ENCODE measurements around the gene MAN2A2. TPM values are rescaled to one million over a fixed set of nuclear protein-coding genes. Genes with fewer than 3 reads are reported as not detected.

The MAN2A2 gene
- total and polyA plus RNA-seq, 9 of the 15 experiments (the other 6 are each of a cell fraction or from before 2014, with no cell fraction given) = 7.3 to 151 (median 43.4) TPM

DNA sequence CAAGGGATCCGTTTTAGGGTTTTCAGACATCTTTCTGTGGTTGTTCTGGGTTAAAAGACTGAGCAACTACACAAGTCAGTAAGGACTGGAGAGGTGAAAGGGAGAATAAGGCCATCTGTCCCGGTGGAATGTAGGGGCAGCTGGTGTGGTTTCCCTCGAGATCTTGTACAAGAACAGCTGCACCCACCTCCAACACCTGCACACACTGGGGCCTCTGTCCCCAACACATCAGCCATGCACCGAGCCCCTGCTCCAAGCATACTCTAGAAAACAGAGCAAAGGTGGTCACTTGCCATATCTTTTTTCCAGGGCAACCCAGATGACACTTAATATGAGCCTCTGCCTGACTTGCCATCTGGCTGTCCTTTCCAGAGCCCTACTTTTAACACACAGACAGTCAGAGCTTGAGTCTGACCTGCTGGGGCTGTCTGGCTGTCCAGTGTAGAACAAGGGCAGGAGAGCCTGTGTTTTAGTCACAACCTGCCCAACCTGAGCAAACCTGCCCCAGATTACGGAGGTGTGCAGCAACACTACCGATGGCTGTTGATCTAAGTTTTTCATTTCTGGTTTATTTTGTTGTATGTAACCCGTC is 12.2 kb downstream of the MAN2A2 start:
- ChIA-PET CTCF (ENCODE audit: low intra/inter-chr PET ratio) (interaction anchor here (0.6 kb wide), 2 partner anchors 11 to 629 kb away, joined by 3 to 5 read pairs; no protein-coding TSS in a partner anchor), POLR2A (interaction anchor here (0.6 to 4.7 kb wide), 6 partner anchors 8 to 764 kb away, joined by 3 to 54 read pairs (median 6); partner anchors contain the start of gene MAN2A2)
- Histone ChIP-seq H3K9me1 (ENCODE audit: control insufficient read depth, insufficient read depth, low read length) (no peaks in the 10 kb centered on the region), H3K36me3 (ENCODE audit: control insufficient read depth, insufficient read depth, low read length) (peaks cover 100% of the 10 kb centered on the region), H2AFZ (ENCODE audit: low read depth, low read length) (no peak overlapping the region), H3K9me3 (replicated peaks; ENCODE audit: control insufficient read depth, insufficient read depth, low read depth, low read length) (no peaks in the 10 kb centered on the region), H3K79me2 (ENCODE audit: control insufficient read depth, insufficient read depth, low read length) (peaks cover 6% of the 10 kb centered on the region; the same call in 2 of the 3 replicates), H3K27ac (ENCODE audit: extremely low read depth, low read depth, low read length) (peak overlapping the region; percentile 80), H3K4me2 (ENCODE audit: insufficient read depth, low read length) (peak overlapping the region; percentile 15; the same call in 1 of the 2 replicates), H3K27me3 (ENCODE audit: control insufficient read depth in 2 of 2, insufficient read depth in 2 of 2, low read length in 2 of 2) (no peaks in the 10 kb centered on the region), H4K20me1 (replicated peaks; ENCODE audit: control insufficient read depth, insufficient read depth, low read length) (no peaks in the 10 kb centered on the region), H3K9ac (ENCODE audit: insufficient read depth in 1 of 2, low read depth in 2 of 2, low read length in 2 of 2) (peak overlapping the region; percentile 13 to 32; a peak in 1 of 4 replicates), H3K4me1 (replicated peaks in 1 of 2; ENCODE audit: control insufficient read depth in 2 of 2, insufficient read depth in 2 of 2, low read length in 2 of 2) (peaks cover 17 to 41% of the 10 kb centered on the region in 2 experiments), H3K4me3 (no peak overlapping the region)
- TF ChIP-seq, protein P1, sequence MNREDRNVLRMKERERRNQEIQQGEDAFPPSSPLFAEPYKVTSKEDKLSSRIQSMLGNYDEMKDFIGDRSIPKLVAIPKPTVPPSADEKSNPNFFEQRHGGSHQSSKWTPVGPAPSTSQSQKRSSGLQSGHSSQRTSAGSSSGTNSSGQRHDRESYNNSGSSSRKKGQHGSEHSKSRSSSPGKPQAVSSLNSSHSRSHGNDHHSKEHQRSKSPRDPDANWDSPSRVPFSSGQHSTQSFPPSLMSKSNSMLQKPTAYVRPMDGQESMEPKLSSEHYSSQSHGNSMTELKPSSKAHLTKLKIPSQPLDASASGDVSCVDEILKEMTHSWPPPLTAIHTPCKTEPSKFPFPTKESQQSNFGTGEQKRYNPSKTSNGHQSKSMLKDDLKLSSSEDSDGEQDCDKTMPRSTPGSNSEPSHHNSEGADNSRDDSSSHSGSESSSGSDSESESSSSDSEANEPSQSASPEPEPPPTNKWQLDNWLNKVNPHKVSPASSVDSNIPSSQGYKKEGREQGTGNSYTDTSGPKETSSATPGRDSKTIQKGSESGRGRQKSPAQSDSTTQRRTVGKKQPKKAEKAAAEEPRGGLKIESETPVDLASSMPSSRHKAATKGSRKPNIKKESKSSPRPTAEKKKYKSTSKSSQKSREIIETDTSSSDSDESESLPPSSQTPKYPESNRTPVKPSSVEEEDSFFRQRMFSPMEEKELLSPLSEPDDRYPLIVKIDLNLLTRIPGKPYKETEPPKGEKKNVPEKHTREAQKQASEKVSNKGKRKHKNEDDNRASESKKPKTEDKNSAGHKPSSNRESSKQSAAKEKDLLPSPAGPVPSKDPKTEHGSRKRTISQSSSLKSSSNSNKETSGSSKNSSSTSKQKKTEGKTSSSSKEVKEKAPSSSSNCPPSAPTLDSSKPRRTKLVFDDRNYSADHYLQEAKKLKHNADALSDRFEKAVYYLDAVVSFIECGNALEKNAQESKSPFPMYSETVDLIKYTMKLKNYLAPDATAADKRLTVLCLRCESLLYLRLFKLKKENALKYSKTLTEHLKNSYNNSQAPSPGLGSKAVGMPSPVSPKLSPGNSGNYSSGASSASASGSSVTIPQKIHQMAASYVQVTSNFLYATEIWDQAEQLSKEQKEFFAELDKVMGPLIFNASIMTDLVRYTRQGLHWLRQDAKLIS (CRISPR knock-in tag; IDR thresholded peaks at IDR 0.05) = peak; percentile 37; the same call in 1 of the 2 replicates
- TF ChIP-seq NFE2 (IDR thresholded peaks at IDR 0.05; ENCODE audit: low read depth) = no peak
- no peak for TF ChIP-seq KDM2B (CRISPR knock-in tag; IDR thresholded peaks at IDR 0.05)
- TF ChIP-seq ZNF778 (CRISPR knock-in tag; IDR thresholded peaks at IDR 0.05) = no peak
- no peak for TF ChIP-seq ZNF75A (CRISPR knock-in tag; IDR thresholded peaks at IDR 0.05)
- 0 out of 2 replicates have a peak, but pooled peaks have one; percentile 6 for TF ChIP-seq ZNF766 (CRISPR knock-in tag; conservative IDR thresholded peaks at IDR 0.05)
- peak in 1 of 2 experiments; percentile 11; a peak in 1 of 4 replicates for TF ChIP-seq FOXA3 (CRISPR knock-in tag; conservative IDR thresholded peaks at IDR 0.05 in 1 of 2, IDR thresholded peaks at IDR 0.05 in 1 of 2)
- 0 out of 2 replicates have a peak, but pooled peaks have one; percentile 20 for TF ChIP-seq CBFA2T2 (conservative IDR thresholded peaks at IDR 0.05)
- no peak for TF ChIP-seq TEAD4 (IDR thresholded peaks at IDR 0.05; ENCODE audit: low read length)
- 0 out of 2 replicates have a peak, but pooled peaks have one; percentile 34 for TF ChIP-seq TEAD4 (CRISPR knock-in tag; IDR thresholded peaks at IDR 0.05; ENCODE audit: borderline replicate concordance)
- TF ChIP-seq SIN3A (IDR thresholded peaks at IDR 0.05; ENCODE audit: borderline replicate concordance in 2 of 2, control insufficient read depth in 1 of 2, low read depth in 2 of 2, low read length in 2 of 2) = no peak
- no peak for TF ChIP-seq PRPF4 (IDR thresholded peaks at IDR 0.05; ENCODE audit: insufficient read depth, low read depth, low read length, poor library complexity, severe bottlenecking)
- no peak for TF ChIP-seq PHB (CRISPR knock-in tag; IDR thresholded peaks at IDR 0.05)
- TF ChIP-seq ZNF707 (CRISPR knock-in tag; conservative IDR thresholded peaks at IDR 0.05) = no peak
- WGBS (ENCODE audit: insufficient coverage, low coverage, missing lambda C conversion rate) = 41% methylated on average over 7 of the region's 7 CpGs
- no peak for DNase-seq (ENCODE audit: extremely low read depth in 1 of 4, low spot score in 3 of 4)
- in situ Hi-C loops (cut with MboI) = no loop called here
- intact Hi-C loops (cut with micrococcal nuclease) = no loop called here
- no TSS peak for BruUV-seq (replicated peaks)
- ATAC-seq = peak; percentile 18
- FAIRE-seq = no peak
